Osteoblast (primary cell): ENCODE measurements around the gene TUBB4A. TPM values are rescaled to one million over a fixed set of nuclear protein-coding genes. Genes with fewer than 3 reads are reported as not detected.
A peak's percentile ranks its signal among the peaks of the same experiment; 100 is the strongest.

Source experiments
- DNase-seq: peaks from one replicate; pipeline ENCODE4 v3.0.0; 2011; ENCODE audit warnings: low spot score, mixed read lengths; ENCODE audit not compliant: insufficient read length; ENCODE audit errors: missing footprints
- H2AFZ ChIP-seq: 2 replicates; pipeline ENCODE4 v1.6.0; 2011; ENCODE audit warnings: mild to moderate bottlenecking, low read length
- H3K27ac ChIP-seq: 2 replicates; pipeline ENCODE4 v1.5.1; 2011; ENCODE audit warnings: mild to moderate bottlenecking, low read depth, low read length, moderate library complexity
- H3K27me3 ChIP-seq: 2 replicates; pipeline ENCODE4 v1.6.0; 2012; ENCODE audit warnings: mild to moderate bottlenecking, control low read depth, inconsistent platforms, low read length, moderate library complexity; ENCODE audit not compliant: insufficient read depth
- H3K36me3 ChIP-seq: 2 replicates; pipeline ENCODE4 v1.5.1; 2011; ENCODE audit warnings: mild to moderate bottlenecking, low read length, control low read depth, moderate library complexity; ENCODE audit not compliant: insufficient read depth
- H3K4me1 ChIP-seq: 2 replicates; pipeline ENCODE4 v1.5.1; 2011; ENCODE audit warnings: mild to moderate bottlenecking, low read length, control low read depth, moderate library complexity; ENCODE audit not compliant: insufficient read depth
- H3K4me2 ChIP-seq: 2 replicates; pipeline ENCODE4 v1.6.0; 2011; ENCODE audit warnings: mild to moderate bottlenecking, low read length; ENCODE audit not compliant: insufficient read depth
- H3K4me3 ChIP-seq: fragments of 200-600 bp; sonication (generic); 3 replicates; pipeline ENCODE4 v1.5.1; 2012; ENCODE audit warnings: mild to moderate bottlenecking, low read length, inconsistent platforms; ENCODE audit not compliant: insufficient read depth
- H3K79me2 ChIP-seq: 2 replicates; pipeline ENCODE4 v1.6.0; 2012; ENCODE audit warnings: mild to moderate bottlenecking, low read length, control low read depth, inconsistent platforms; ENCODE audit not compliant: insufficient read depth
- H3K9me3 ChIP-seq: 2 replicates; pipeline ENCODE4 v1.5.1; 2011; ENCODE audit warnings: low read depth, low read length, control low read depth
- H4K20me1 ChIP-seq: 2 replicates; pipeline ENCODE4 v1.6.0; 2012; ENCODE audit warnings: mild to moderate bottlenecking, low read length, control low read depth; ENCODE audit not compliant: insufficient read depth
- CTCF ChIP-seq: IDR thresholded peaks from 2 replicates; pipeline ENCODE4 v1.5.1; 2011; ENCODE audit warnings: mild to moderate bottlenecking, low read depth, low read length, moderate library complexity; ENCODE audit errors: extremely low read depth
- total RNA-seq: library from RNA; depleted of rRNA; stranded (reverse); fragments of >200 nt; gene quantifications from 2 replicates; pipeline ENCODE4 v1.2.3, GENCODE V29; 2012

Gene TUBB4A
- total RNA-seq, 1 donor, result not detected

- no peaks in the 10 kb centered on the region for H3K27me3 ChIP-seq
- H3K27ac ChIP-seq, result no peak overlapping the region
- H2AFZ ChIP-seq, result no peak overlapping the region
- H4K20me1 ChIP-seq, result no peaks in the 10 kb centered on the region
- no peak for DNase-seq
- no peaks in the 10 kb centered on the region for H3K36me3 ChIP-seq
- no peaks in the 10 kb centered on the region for H3K9me3 ChIP-seq
- TF ChIP-seq CTCF, result no peak
- H3K4me2 ChIP-seq, result no peak overlapping the region
- H3K4me1 ChIP-seq, result no peaks in the 10 kb centered on the region
- H3K79me2 ChIP-seq, result no peaks in the 10 kb centered on the region
- no peak overlapping the region for H3K4me3 ChIP-seq
Observed at GRCh38 chr19:6482343-6482686, 19.8 kb downstream of the TUBB4A start.

- Histone ChIP-seq H3K9me3 (no peaks in the 10 kb centered on the region), H3K79me2 (no peaks in the 10 kb centered on the region), H3K36me3 (no peaks in the 10 kb centered on the region), H4K20me1 (no peaks in the 10 kb centered on the region), H3K4me3 (no peak within 1 kb of the TSS), H3K27ac (no peak within 1 kb of the TSS), H3K27me3 (no peaks in the 10 kb centered on the region), H3K4me1 (no peaks in the 10 kb centered on the region), H2AFZ (no peak within 1 kb of the TSS), H3K4me2 (no peak within 1 kb of the TSS)
- peak; percentile 51 for TF ChIP-seq CTCF
- DNase-seq, result peak; percentile 91
Observed at GRCh38 chr19:6481541-6482342, 20.4 kb downstream of the TUBB4A start, which contains the start of gene DENND1C. Gene DENND1C (minus strand): TSS chr19:6481787. CDS start chr19:6481695, 92 bp downstream.

- TF ChIP-seq CTCF, result no peak
- Histone ChIP-seq H2AFZ (no peak overlapping the region), H3K4me2 (no peak overlapping the region), H3K36me3 (no peaks in the 10 kb centered on the region), H3K4me3 (no peak overlapping the region), H4K20me1 (no peaks in the 10 kb centered on the region), H3K27ac (no peak overlapping the region), H3K4me1 (no peaks in the 10 kb centered on the region), H3K79me2 (no peaks in the 10 kb centered on the region), H3K27me3 (no peaks in the 10 kb centered on the region), H3K9me3 (no peaks in the 10 kb centered on the region)
- peak; percentile 45 for DNase-seq
Observed at GRCh38 chr19:6480848-6481415, 21.2 kb downstream of the TUBB4A start.

GRCh38 chr19:6479836-6480398 is 22.2 kb downstream of the TUBB4A start:
- H3K36me3 ChIP-seq, result no peaks in the 10 kb centered on the region
- no peak overlapping the region for H3K4me3 ChIP-seq
- peak; percentile 66 for DNase-seq
- no peak overlapping the region for H3K27ac ChIP-seq
- no peaks in the 10 kb centered on the region for H4K20me1 ChIP-seq
- no peak for TF ChIP-seq CTCF
- H3K27me3 ChIP-seq, result peaks cover 5% of the 10 kb centered on the region
- H3K4me2 ChIP-seq, result no peak overlapping the region
- no peaks in the 10 kb centered on the region for H3K4me1 ChIP-seq
- H3K9me3 ChIP-seq, result no peaks in the 10 kb centered on the region
- no peaks in the 10 kb centered on the region for H3K79me2 ChIP-seq
- H2AFZ ChIP-seq, result no peak overlapping the region
